ENCODE results near the gene MPZL2. TPM values are rescaled to one million over a fixed set of nuclear protein-coding genes. Genes with fewer than 3 reads are reported as not detected.

Gene MPZL2
- total and polyA plus RNA-seq, 2 of the 8 experiments (the other 6 are each of a cell fraction or from before 2014, with no cell fraction given), result 2.4 to 3.2 TPM

DNA sequence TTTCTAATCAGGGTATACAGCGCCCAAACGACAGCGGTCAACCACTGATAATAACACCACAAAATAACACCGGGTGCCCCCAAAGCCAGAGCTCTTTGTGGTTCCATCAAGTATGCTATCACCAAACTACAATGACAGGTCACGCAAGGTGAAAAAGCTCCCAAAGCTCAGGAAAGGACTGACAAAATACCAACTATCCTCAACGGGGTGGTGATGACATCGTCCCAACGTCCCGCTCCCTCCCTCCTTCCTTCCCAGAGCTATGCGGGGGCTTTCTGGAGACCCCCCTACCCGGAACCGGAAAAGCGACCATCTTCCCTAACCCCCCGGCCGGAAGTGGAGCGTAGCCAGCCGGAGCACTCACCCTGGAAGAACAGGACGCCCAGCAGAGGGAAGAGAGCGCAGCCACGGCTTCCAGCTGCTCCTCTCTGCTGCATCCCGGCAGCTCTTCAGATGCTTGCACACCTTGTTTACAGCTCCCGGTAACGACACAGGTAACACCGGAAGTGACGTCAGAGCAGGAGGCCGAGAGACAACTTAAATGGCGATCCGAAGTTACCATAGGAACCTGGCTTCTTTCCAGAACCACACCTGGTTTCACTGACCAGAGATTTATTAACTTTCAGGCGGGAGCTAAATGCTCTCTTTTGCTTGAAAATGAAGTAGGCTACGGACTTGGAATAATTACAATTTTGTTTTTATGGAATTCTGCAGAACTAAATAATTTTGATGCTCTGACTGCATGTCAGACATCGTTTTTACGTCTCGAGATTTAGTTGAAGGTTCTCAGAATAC is 12.0 kb downstream of the MPZL2 start, which contains the start of gene MPZL3 (continued):
- no peak for TF ChIP-seq CHD7 (IDR thresholded peaks at IDR 0.05; ENCODE audit: insufficient replicate concordance, low read length)
- TF ChIP-seq KDM4A (IDR thresholded peaks at IDR 0.05; ENCODE audit: low read depth, low read length, severe bottlenecking), result peak; percentile 99
- TF ChIP-seq TEAD4 (IDR thresholded peaks at IDR 0.05; ENCODE audit: low read depth, low read length), result peak; percentile 26; the same call in 1 of the 2 replicates
- TF ChIP-seq POLR2AphosphoS5 (IDR thresholded peaks at IDR 0.05; ENCODE audit: low read depth, low read length), result peak; percentile 80; the same call in 1 of the 2 replicates
- TF ChIP-seq SIRT6 (IDR thresholded peaks at IDR 0.05; ENCODE audit: low read length), result no peak
- peak; percentile 29 for TF ChIP-seq CTBP2 (IDR thresholded peaks at IDR 0.05; ENCODE audit: borderline replicate concordance, insufficient read depth, insufficient read length, low read length)
- TF ChIP-seq TAF7 (optimal IDR thresholded peaks at IDR 0.05; ENCODE audit: borderline replicate concordance, low read depth, low read length), result peak; percentile 41

Measured in H1 (cell line).